NK-92 treated with Interleukin-12 subunit alpha and Interleukin-12 subunit beta, amount 100 ng/mL, for 24 hours (cell line): ENCODE measurements around the gene SUN1.

ENCODE experiments used
- DNase-seq: peaks from one replicate; lab custom pipeline; 2025; lab: John Stamatoyannopoulos, UW

Gene SUN1

DNA sequence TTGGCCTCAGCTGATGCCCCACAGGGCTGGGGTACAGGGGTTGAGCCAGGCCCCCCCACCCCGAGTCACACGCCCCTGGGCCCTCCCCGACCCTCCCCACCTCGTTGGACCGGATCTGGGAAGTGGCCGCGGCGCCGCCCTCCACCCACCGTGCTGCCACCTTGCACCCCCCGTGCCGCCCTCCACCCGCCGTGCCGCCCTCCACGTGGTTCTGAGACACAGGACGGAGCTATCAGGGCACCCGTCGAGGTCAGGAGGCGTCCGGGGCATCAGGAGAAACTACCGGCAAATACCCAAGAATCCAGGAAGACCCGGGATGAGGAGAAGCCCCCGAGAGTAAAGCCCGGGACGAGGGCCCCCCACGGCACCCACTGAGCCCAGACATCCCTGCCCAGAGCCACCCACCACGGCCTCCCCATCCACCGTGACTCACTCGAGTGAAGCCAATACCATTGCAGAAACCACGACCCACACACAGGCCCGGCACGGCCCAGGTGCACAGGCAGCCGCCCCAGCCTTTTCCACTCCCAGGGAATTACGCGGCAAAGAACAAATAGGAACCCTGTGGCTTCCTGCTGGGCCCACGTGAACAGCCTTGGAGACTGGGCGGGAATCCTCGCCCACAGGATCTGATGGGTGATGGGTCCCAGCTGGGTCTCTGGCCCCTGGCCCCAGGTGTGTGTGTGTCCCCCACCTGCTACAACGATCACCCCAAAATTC lies 88.2 kb downstream of the SUN1 start:
- no peak for DNase-seq

DNA sequence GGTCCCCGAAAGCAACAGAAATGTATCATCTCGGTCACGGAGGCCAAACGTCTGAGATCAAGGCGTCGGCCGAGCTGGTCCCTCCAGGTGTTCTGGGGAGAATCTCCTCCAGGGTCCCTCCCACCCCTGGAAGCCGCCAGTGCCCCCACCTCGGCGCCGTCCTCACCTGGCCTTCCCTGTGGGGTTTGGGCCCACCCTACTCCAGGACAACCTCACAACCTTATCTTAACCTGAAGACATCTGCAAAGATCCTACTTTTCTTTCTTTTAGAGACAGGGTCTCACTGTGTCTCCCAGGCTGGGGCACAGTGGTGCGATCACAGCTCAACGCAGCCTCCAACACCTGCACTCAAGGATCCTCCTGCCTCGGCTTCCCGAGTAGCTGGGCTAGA lies 88.8 kb downstream of the SUN1 start:
- no peak for DNase-seq

DNA sequence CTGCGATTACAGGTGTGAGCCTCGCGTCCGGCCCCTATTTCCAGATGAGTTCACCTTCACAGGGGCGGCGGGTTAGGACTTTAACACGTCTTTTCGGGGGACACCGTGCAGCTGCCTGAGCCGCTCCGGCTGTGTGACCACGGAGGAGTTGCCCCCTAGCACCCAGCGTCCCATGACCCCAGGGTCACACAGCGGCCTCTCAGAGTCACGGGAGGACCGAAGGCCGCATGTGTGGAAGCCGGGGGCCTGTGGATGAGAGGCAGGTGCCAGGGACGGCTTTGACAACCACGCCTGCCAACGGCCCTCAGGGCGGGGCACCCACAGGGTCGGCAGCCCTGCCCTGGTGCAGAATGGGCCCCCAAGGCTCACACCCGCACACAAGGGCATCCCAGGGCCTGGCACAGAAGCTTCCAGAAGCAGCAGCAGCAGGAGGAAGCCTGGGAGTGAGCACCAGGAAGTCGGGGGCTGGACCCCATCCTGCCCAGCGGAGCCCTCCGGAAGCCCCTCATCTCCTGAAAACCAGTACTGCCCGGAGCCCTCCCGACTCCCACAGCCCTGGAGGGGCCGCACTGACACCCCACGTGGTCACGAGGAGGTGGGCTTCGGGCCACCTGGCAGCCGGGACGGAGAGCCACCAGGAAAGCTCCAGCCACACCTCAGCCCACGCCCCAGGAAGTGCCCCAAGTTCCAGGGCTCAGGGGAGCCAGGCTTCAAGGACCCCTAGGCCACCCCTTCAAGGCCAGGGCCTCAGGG lies 89.5 kb downstream of the SUN1 start:
- no peak for DNase-seq

DNA sequence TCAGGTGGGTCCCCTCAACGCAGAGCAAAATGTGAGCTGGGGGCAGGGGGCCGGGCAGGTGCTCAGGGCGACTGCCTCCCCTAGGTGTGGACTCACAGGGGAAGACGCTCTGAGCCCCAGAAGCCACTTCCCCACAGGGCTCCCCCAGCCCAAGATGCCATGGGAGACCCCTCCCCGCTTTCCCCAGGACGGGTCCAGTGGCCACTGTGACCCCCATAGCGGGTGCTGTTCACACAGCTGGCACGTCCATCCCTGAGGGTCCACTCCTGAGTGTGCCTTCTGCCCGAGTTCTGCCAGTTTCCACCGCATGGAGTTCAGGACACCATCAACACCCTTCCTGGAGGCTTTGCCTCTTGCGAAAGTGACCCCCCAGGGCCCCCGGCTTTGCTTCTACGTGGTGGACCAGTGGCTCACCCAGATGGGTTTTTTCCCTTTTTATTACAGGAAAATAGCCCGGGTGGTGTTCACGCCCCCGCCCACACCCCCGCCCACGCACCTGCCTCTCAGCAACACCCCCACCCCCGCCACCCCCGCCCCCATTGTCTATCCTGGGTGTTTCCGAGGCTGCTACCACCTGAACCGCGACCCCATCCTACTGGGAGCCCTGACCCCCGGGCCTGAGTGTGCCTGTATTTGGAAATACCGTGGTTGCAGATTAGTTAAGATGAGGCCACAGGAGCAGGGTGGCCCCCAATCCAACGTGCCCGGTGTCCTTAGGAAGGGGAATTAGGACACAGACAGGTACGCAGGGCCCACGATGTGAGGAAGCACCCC lies 90.2 kb downstream of the SUN1 start:
- peak; percentile 82 for DNase-seq

GRCh38 chr7:923108-924041 lies 91.1 kb downstream of the SUN1 start:
- peak; percentile 89 for DNase-seq

- peak; percentile 63 for DNase-seq
Measured at GRCh38 chr7:924042-924441, 91.8 kb downstream of the SUN1 start.
